Measurements from ENCODE around the gene GLT1D1.
"Not testable (repeated sequence)": the region's sequence is repeated elsewhere in the genome, so short reads cannot be mapped to it uniquely, and the experiment has no call there.

- TF ChIP-seq, protein P1, sequence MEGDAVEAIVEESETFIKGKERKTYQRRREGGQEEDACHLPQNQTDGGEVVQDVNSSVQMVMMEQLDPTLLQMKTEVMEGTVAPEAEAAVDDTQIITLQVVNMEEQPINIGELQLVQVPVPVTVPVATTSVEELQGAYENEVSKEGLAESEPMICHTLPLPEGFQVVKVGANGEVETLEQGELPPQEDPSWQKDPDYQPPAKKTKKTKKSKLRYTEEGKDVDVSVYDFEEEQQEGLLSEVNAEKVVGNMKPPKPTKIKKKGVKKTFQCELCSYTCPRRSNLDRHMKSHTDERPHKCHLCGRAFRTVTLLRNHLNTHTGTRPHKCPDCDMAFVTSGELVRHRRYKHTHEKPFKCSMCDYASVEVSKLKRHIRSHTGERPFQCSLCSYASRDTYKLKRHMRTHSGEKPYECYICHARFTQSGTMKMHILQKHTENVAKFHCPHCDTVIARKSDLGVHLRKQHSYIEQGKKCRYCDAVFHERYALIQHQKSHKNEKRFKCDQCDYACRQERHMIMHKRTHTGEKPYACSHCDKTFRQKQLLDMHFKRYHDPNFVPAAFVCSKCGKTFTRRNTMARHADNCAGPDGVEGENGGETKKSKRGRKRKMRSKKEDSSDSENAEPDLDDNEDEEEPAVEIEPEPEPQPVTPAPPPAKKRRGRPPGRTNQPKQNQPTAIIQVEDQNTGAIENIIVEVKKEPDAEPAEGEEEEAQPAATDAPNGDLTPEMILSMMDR (IDR thresholded peaks at IDR 0.05), result not testable (repeated sequence)
- TF ChIP-seq SIN3A (IDR thresholded peaks at IDR 0.05; ENCODE audit: borderline replicate concordance, low read depth, low read length); EZH2phosphoT487 (IDR thresholded peaks at IDR 0.05; ENCODE audit: borderline replicate concordance, low read depth): not testable (repeated sequence)
These were observed 47.9 kb upstream of the GLT1D1 start for GRCh38 chr12:128805406-128805805.
